NCI-H1092 (cell line): ENCODE data around the gene ZBTB17.
"Not testable (repeated sequence)": the region's sequence is repeated elsewhere in the genome, so short reads cannot be mapped to it uniquely, and the experiment has no call there.

ENCODE experiments used
- DNase-seq: peaks from one replicate; lab custom pipeline; 2025; lab: John Stamatoyannopoulos, UW

The ZBTB17 gene

GRCh38 chr1:16011936-16012589 lies 36.2 kb upstream of the ZBTB17 start:
- DNase-seq: no peak

- no peak for DNase-seq
Measured at GRCh38 chr1:16010837-16011236, 34.9 kb upstream of the ZBTB17 start.

GRCh38 chr1:16009678-16010077 lies 33.8 kb upstream of the ZBTB17 start:
- DNase-seq: no peak

- peak; percentile 68 for DNase-seq
Measured at GRCh38 chr1:16009030-16009460, 33.1 kb upstream of the ZBTB17 start.

- no peak for DNase-seq
Measured at GRCh38 chr1:16007671-16008341, 31.9 kb upstream of the ZBTB17 start.

- DNase-seq: no peak
Measured at GRCh38 chr1:16006552-16007485, 30.9 kb upstream of the ZBTB17 start.

GRCh38 chr1:16006010-16006409 lies 30.1 kb upstream of the ZBTB17 start:
- DNase-seq: no peak

- DNase-seq: no peak
Measured at GRCh38 chr1:16005597-16005996, 29.7 kb upstream of the ZBTB17 start.

GRCh38 chr1:16001274-16001673 lies 25.4 kb upstream of the ZBTB17 start:
- not testable (repeated sequence) for DNase-seq

GRCh38 chr1:15998929-15999328 lies 23.0 kb upstream of the ZBTB17 start:
- DNase-seq: no peak

GRCh38 chr1:15997637-15998280 lies 21.9 kb upstream of the ZBTB17 start:
- DNase-seq: no peak

- DNase-seq: no peak
Measured at GRCh38 chr1:15997076-15997585, 21.2 kb upstream of the ZBTB17 start.

- no peak for DNase-seq
Measured at GRCh38 chr1:15994590-15995351, 18.9 kb upstream of the ZBTB17 start.

GRCh38 chr1:15994081-15994480 lies 18.2 kb upstream of the ZBTB17 start:
- DNase-seq: no peak

GRCh38 chr1:15993666-15994065 lies 17.8 kb upstream of the ZBTB17 start:
- DNase-seq: no peak

GRCh38 chr1:15992582-15993500 lies 16.9 kb upstream of the ZBTB17 start:
- DNase-seq: no peak

- no peak for DNase-seq
Measured at GRCh38 chr1:15992187-15992553, 16.3 kb upstream of the ZBTB17 start.

- no peak for DNase-seq
Measured at GRCh38 chr1:15991427-15992186, 15.7 kb upstream of the ZBTB17 start.

GRCh38 chr1:15989776-15990175 lies 13.9 kb upstream of the ZBTB17 start:
- no peak for DNase-seq
